PC-9 (cell line): Measurements from ENCODE around the gene ZBTB7C.

Source experiments
- CTCF ChIP-seq: fragments of 200-600 bp; sonication (generic); conservative IDR thresholded peaks from 2 replicates; pipeline ENCODE4 v1.6.1; 2017; ENCODE audit warnings: mixed run types, antibody characterized with exemption, mild to moderate bottlenecking, moderate library complexity
- EZH2 ChIP-seq: fragments of 200-600 bp; sonication (generic); IDR thresholded peaks from 2 replicates; pipeline ENCODE4 v1.8.0; 2017; ENCODE audit warnings: antibody characterized with exemption, low read depth

GRCh38 chr18:48274301-48274700 lies 134.9 kb downstream of the ZBTB7C start:
- TF ChIP-seq CTCF (no peak), EZH2 (no peak)
